Smooth muscle cell (in vitro differentiated cells): ENCODE measurements around the gene RARRES1. TPM values are rescaled to one million over a fixed set of nuclear protein-coding genes. Genes with fewer than 3 reads are reported as not detected.
A peak's percentile ranks its signal among the peaks of the same experiment; 100 is the strongest.

Source experiments
- DNase-seq: peaks from one replicate; lab custom pipeline; 2025; ENCODE audit not compliant: unreplicated experiment; lab: John Stamatoyannopoulos, UW
- H2AFZ ChIP-seq: fragments of 200-600 bp; sonication (generic); 2 replicates; pipeline ENCODE4 v1.6.0; 2016; ENCODE audit warnings: antibody characterized with exemption, low read depth, mild to moderate bottlenecking
- H3F3A ChIP-seq: fragments of 200-600 bp; sonication (generic); 2 replicates; pipeline ENCODE4 v1.6.0; 2017; ENCODE audit warnings: antibody characterized with exemption, low read depth
- H3K27ac ChIP-seq: fragments of 200-600 bp; sonication (generic); 2 replicates; pipeline ENCODE4 v1.5.1; 2016; ENCODE audit warnings: low read depth, mild to moderate bottlenecking
- H3K27me3 ChIP-seq: fragments of 200-600 bp; sonication (generic); 2 replicates; pipeline ENCODE4 v1.6.1; 2016; ENCODE audit warnings: low read depth, mild to moderate bottlenecking
- H3K36me3 ChIP-seq: fragments of 200-600 bp; sonication (generic); 2 replicates; pipeline ENCODE4 v1.5.1; 2016; ENCODE audit warnings: low read depth
- H3K4me1 ChIP-seq: fragments of 200-600 bp; sonication (generic); 2 replicates; pipeline ENCODE4 v1.5.1; 2016; ENCODE audit warnings: low read depth
- H3K4me2 ChIP-seq: fragments of 200-600 bp; sonication (generic); 2 replicates; pipeline ENCODE4 v1.6.0; 2016; ENCODE audit warnings: mild to moderate bottlenecking
- H3K4me3 ChIP-seq: fragments of 200-600 bp; sonication (generic); 2 replicates; pipeline ENCODE4 v1.5.1; 2016; ENCODE audit warnings: mild to moderate bottlenecking
- H3K79me2 ChIP-seq: fragments of 200-600 bp; sonication (generic); 2 replicates; pipeline ENCODE4 v1.6.0; 2016; ENCODE audit warnings: low read depth, mild to moderate bottlenecking
- H3K9ac ChIP-seq: fragments of 200-600 bp; sonication (generic); 2 replicates; pipeline ENCODE4 v1.6.0; 2016; ENCODE audit warnings: low read depth
- H3K9me3 ChIP-seq: fragments of 200-600 bp; sonication (generic); replicated peaks from 2 replicates; pipeline ENCODE4 v1.5.1; 2016; ENCODE audit warnings: low read depth
- H4K20me1 ChIP-seq: fragments of 200-600 bp; sonication (generic); 2 replicates; pipeline ENCODE4 v1.6.0; 2016; ENCODE audit warnings: low read depth
- CTCF ChIP-seq: fragments of 200-600 bp; sonication (generic); IDR thresholded peaks from 2 replicates; pipeline ENCODE4 v1.5.1; 2017; ENCODE audit warnings: borderline replicate concordance, mild to moderate bottlenecking, antibody characterized with exemption; ENCODE audit not compliant: insufficient read depth, poor library complexity, severe bottlenecking
- WGBS: methylation state at CpG from one replicate; pipeline ENCODE4 v1.1.7; 2016; ENCODE audit warnings: low lambda C conversion rate; 5-methylcytosine and 5-hydroxymethylcytosine counted together
- polyA plus RNA-seq: library from polyadenylated mRNA; unstranded; fragments of >200 nt; fragmentation: Nextera tagmentation; extraction: Ambion mirVana; gene quantifications from 2 replicates; pipeline ENCODE4 v1.2.1, GENCODE V29; 2016
- total RNA-seq: library from RNA; depleted of rRNA; stranded (reverse); fragments of >200 nt; gene quantifications from 2 replicates; pipeline ENCODE4 v1.2.3, GENCODE V29; 2014

The RARRES1 gene
- total and polyA plus RNA-seq, 2 experiments from 2014 or later = 6.6 to 15.3 TPM

GRCh38 chr3:158679547-158680000, 52.7 kb downstream of the RARRES1 start:
- Histone ChIP-seq H3F3A (no peaks in the 10 kb centered on the region), H3K9ac (no peak overlapping the region), H3K9me3 (no peaks in the 10 kb centered on the region), H3K4me2 (peak overlapping the region; percentile 25), H3K27ac (no peak overlapping the region), H3K27me3 (no peaks in the 10 kb centered on the region), H3K4me1 (no peaks in the 10 kb centered on the region), H3K4me3 (no peak overlapping the region), H2AFZ (no peak overlapping the region), H4K20me1 (no peaks in the 10 kb centered on the region), H3K36me3 (no peaks in the 10 kb centered on the region), H3K79me2 (no peaks in the 10 kb centered on the region)
- WGBS = 0% methylated on average over 1 of the region's 1 CpG
- no peak for TF ChIP-seq CTCF
- DNase-seq = no peak

GRCh38 chr3:158678687-158679086, 53.6 kb downstream of the RARRES1 start:
- H3K27me3 ChIP-seq = no peaks in the 10 kb centered on the region
- H3K9me3 ChIP-seq = no peaks in the 10 kb centered on the region
- H3K9ac ChIP-seq = no peak overlapping the region
- H3K36me3 ChIP-seq = no peaks in the 10 kb centered on the region
- no peak for TF ChIP-seq CTCF
- no peaks in the 10 kb centered on the region for H3F3A ChIP-seq
- no peak overlapping the region for H3K4me2 ChIP-seq
- WGBS = 100% methylated on average over 2 of the region's 2 CpGs
- no peaks in the 10 kb centered on the region for H4K20me1 ChIP-seq
- no peak overlapping the region for H3K27ac ChIP-seq
- H3K79me2 ChIP-seq = no peaks in the 10 kb centered on the region
- no peak overlapping the region for H2AFZ ChIP-seq
- no peaks in the 10 kb centered on the region for H3K4me1 ChIP-seq
- H3K4me3 ChIP-seq = no peak overlapping the region
- no peak for DNase-seq

GRCh38 chr3:158672215-158673176, 59.8 kb downstream of the RARRES1 start, which contains the start of gene LXN:
LXN (minus strand) TSS chr3:158672648; CDS start chr3:158672478, 170 bp downstream.
- Histone ChIP-seq H3K9me3 (no peaks in the 10 kb centered on the region), H4K20me1 (no peaks in the 10 kb centered on the region), H3K79me2 (peaks cover 35% of the 10 kb centered on the region), H2AFZ (peak within 1 kb of the TSS; percentile 71), H3K36me3 (no peaks in the 10 kb centered on the region), H3K4me3 (peak within 1 kb of the TSS; percentile 77), H3F3A (no peaks in the 10 kb centered on the region), H3K9ac (peak within 1 kb of the TSS; percentile 68), H3K27me3 (no peaks in the 10 kb centered on the region), H3K4me1 (no peaks in the 10 kb centered on the region), H3K27ac (peak within 1 kb of the TSS; percentile 61), H3K4me2 (peak within 1 kb of the TSS; percentile 94)
- WGBS = 14% methylated on average over 30 of the region's 30 CpGs
- peak; percentile 51 for DNase-seq
- peak; percentile 55 for TF ChIP-seq CTCF
